HG03280 (cell line): ENCODE measurements around the gene MAPKAPK5.
"Not testable (repeated sequence)": the region's sequence is repeated elsewhere in the genome, so short reads cannot be mapped to it uniquely, and the experiment has no call there.

ENCODE experiments used
- ATAC-seq: cut with Tn5 transposase; IDR thresholded peaks from one replicate; pipeline ENCODE4 v1.9.1; 2021; ENCODE audit warnings: mild to moderate bottlenecking, moderate library complexity; ENCODE audit not compliant: unreplicated experiment

The MAPKAPK5 gene

GRCh38 chr12:111841750-111842555 lies at the start of gene MAPKAPK5:
Gene MAPKAPK5, plus strand, starts transcription at chr12:111842228. Its CDS starts 506 bp downstream, at chr12:111842734.
- ATAC-seq = peak; percentile 76

GRCh38 chr12:111792856-111793235 lies 49.2 kb upstream of the MAPKAPK5 start:
- ATAC-seq = no peak

- ATAC-seq = no peak
Measured at GRCh38 chr12:111798182-111798581, 43.8 kb upstream of the MAPKAPK5 start.

- ATAC-seq = no peak
Measured at GRCh38 chr12:111799758-111800157, 42.3 kb upstream of the MAPKAPK5 start.

- no peak for ATAC-seq
Measured at GRCh38 chr12:111803038-111803626, 38.9 kb upstream of the MAPKAPK5 start.

- no peak for ATAC-seq
Measured at GRCh38 chr12:111803851-111804250, 38.2 kb upstream of the MAPKAPK5 start.

- no peak for ATAC-seq
Measured at GRCh38 chr12:111806304-111806703, 35.7 kb upstream of the MAPKAPK5 start.

- no peak for ATAC-seq
Measured at GRCh38 chr12:111807232-111807631, 34.8 kb upstream of the MAPKAPK5 start.

GRCh38 chr12:111812881-111813741 lies 28.9 kb upstream of the MAPKAPK5 start:
- ATAC-seq = peak; percentile 78

- no peak for ATAC-seq
Measured at GRCh38 chr12:111816065-111816615, 25.9 kb upstream of the MAPKAPK5 start.

- ATAC-seq = not testable (repeated sequence)
Measured at GRCh38 chr12:111816898-111817297, 25.1 kb upstream of the MAPKAPK5 start.

- ATAC-seq = no peak
Measured at GRCh38 chr12:111818340-111818739, 23.7 kb upstream of the MAPKAPK5 start.

- no peak for ATAC-seq
Measured at GRCh38 chr12:111819191-111820158, 22.6 kb upstream of the MAPKAPK5 start.

- not testable (repeated sequence) for ATAC-seq
Measured at GRCh38 chr12:111820828-111821227, 21.2 kb upstream of the MAPKAPK5 start.

GRCh38 chr12:111822886-111823285 lies 19.1 kb upstream of the MAPKAPK5 start:
- ATAC-seq = no peak

GRCh38 chr12:111823891-111824290 lies 18.1 kb upstream of the MAPKAPK5 start:
- no peak for ATAC-seq

GRCh38 chr12:111824312-111824711 lies 17.7 kb upstream of the MAPKAPK5 start:
- ATAC-seq = not testable (repeated sequence)

GRCh38 chr12:111825509-111825908 lies 16.5 kb upstream of the MAPKAPK5 start:
- ATAC-seq = no peak

GRCh38 chr12:111826316-111826715 lies 15.7 kb upstream of the MAPKAPK5 start:
- ATAC-seq = no peak

GRCh38 chr12:111826992-111827391 lies 15.0 kb upstream of the MAPKAPK5 start:
- no peak for ATAC-seq
